ENCODE results near the gene GMDS.

GMDS gene

GRCh38 chr6:1630212-1630770, 615.1 kb downstream of the GMDS start:
- in situ Hi-C loops (cut with MboI; ENCODE audit: low pct_unique_long_range_greater_than_20kb, low sequenced_read_pairs): no loop called here
- DNase-seq: no peak

GRCh38 chr6:1629316-1629715, 616.1 kb downstream of the GMDS start:
- DNase-seq: no peak
- in situ Hi-C loops (cut with MboI; ENCODE audit: low pct_unique_long_range_greater_than_20kb, low sequenced_read_pairs): no loop called here

GRCh38 chr6:1627827-1628560, 617.4 kb downstream of the GMDS start:
- DNase-seq: no peak
- in situ Hi-C loops (cut with MboI; ENCODE audit: low pct_unique_long_range_greater_than_20kb, low sequenced_read_pairs): no loop called here

DNA sequence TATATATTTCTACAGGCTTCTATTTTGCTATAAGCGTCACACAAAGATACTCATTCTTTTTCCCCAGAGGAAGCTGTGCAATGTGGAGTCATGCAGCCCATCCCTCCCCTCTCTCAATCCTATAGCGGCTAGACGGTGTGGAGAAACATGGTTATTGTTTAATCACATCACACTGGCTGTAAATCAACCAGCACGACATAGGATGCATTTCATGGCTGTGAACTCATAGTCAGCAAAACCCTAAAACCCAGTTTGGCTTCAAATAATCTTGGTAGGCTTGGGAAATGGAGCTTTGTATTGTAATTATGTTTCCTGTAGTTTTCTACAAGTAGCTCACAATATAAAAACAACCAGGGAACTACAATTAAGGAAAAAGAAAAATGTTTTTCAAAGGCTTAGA, 618.9 kb downstream of the GMDS start:
- in situ Hi-C loops (cut with MboI; ENCODE audit: low pct_unique_long_range_greater_than_20kb, low sequenced_read_pairs): no loop called here
- no peak for DNase-seq

GRCh38 chr6:1625794-1626435, 619.5 kb downstream of the GMDS start:
- no peak for DNase-seq
- in situ Hi-C loops (cut with MboI; ENCODE audit: low pct_unique_long_range_greater_than_20kb, low sequenced_read_pairs): no loop called here

DNA sequence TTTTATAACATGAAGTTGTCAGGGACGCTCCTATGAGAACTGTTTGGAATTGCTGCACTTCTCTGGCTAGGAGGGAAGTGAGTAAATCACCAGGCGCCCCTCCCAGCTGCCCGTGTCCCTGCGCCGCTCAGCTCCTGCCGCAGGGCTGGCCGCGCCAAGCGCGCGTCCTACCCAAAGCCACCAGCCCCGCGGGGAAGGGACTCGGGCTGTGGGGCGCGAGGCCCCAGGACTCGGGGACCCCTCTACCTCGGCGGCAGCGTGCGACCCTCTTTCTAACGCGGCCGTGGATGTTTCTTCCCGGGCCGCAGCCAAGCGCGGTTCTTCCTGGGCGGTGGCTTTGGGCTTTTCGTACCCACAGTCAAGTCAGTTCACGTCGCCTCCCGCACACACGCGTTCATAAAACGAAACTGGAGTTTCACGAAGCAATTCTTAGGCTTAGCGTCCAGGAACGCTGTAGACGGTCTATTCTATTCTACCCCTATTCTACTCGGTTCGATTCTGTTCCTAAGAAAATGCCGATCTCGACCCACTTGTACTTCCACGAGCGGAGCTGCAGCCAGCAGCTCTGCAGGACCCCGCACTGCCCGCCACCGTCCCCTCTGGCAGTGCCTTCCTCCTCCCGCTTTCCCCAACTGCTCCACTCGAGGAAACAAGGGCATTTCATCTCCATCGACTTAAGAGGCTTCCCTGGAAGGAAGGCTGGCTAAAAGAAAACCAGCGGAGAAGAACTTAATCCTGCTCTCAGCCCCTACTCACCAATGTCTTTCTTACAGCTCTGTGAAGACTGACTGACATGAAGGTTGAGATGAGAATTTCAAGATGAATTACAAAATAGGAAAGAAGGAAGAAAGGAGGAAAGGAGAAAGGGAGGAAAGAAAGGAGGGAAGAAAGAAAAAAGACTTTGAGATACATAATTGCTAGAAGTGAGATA, 620.3 kb downstream of the GMDS start:
- in situ Hi-C loops (cut with MboI; ENCODE audit: low pct_unique_long_range_greater_than_20kb, low sequenced_read_pairs): no loop called here
- no peak for DNase-seq

DNA sequence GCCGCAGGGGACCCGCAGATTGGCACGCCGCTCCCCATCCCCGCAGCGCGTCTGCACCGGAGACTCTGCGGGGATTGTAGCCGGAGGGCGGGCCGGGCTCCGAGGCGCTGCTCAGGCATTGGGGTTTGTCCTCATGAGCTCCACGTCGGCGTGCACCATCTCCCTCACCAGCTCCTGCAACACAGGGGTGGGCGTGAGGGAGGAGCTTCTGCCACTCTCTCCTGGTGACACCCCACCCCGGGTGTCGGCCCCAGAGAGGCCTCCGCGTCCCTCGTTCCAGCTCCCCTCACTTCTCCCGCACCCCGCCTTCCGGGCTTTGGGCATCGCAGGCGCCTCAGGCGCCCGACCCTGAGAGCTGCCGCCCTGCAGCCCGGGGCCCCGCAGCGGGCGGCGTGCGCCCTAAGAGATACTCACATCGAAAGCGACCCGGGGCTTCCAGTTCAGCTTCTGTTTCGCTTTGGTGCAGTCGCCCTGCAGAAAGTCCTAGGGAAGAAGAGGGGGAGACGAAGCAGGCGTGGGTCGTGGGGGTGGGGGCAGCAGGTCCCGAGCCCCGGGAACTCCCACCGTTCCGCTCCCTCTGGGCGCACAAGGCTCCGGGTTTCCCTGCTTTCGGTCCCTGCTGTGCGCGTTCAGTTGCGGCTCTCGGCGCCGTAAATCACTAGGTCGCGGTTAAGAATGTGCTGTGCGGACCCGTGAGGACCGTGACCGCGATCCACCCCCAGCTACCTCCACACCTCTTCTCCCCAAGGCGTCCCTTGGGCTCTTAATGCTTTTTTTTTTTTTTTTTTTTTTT, 621.2 kb downstream of the GMDS start:
- in situ Hi-C loops (cut with MboI; ENCODE audit: low pct_unique_long_range_greater_than_20kb, low sequenced_read_pairs): no loop called here
- no peak for DNase-seq

DNA sequence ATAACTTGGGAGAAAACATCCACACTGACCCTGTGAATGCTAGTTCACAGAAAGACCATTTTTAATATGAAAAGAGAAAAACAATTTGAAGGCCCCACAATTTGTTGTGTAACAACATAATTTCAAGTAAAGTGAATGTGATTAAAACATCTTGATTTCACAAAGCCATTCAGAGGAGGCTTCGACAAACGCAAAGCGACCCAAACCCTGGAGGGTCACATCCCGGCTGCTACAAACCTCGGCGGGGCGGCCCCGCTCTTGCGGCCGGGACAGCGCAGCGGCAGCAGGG, 621.7 kb downstream of the GMDS start:
- DNase-seq: no peak
- in situ Hi-C loops (cut with MboI; ENCODE audit: low pct_unique_long_range_greater_than_20kb, low sequenced_read_pairs): no loop called here

DNA sequence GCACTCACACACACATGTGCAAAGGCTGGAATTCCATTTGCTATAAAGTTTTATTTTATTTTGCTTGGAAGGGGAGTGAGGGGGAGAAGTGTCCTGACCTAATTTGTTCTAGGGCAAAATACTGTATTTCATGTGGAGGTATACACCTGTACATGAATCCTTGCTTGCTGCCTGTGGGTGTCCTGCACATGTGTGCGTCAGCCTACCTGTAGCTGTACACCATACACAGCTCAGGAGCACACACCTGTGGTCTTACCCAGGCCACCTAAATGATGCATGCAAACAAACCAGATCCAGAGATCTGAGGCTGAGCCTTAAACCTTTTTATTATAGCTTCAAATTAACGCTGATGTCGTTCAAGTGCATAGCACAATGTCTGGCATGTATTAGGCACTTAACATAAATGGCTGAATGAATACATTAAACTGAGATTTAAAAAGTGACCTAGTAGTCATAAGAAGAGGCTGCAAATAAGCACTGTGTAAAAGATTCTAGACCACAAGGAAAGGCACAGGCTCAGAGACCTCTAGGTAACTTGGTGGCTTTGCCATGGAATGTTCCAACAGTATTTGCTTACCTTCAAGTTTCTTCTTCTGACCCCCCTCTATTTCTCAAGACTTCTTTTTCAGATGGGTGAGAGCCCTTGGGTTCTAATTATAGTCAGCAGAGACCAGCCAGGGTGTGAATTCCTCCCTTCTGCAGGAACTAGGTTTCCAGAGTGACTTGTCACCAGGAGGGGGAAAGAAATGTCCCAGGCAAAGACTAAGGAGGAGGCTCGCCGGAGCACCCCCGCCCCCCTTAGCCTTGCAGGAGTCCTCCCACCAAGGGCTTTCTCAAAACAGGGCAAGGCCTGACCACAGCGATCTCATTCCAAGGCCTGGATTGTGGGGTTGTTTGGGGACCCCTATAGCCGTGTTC, 622.3 kb downstream of the GMDS start:
- in situ Hi-C loops (cut with MboI; ENCODE audit: low pct_unique_long_range_greater_than_20kb, low sequenced_read_pairs): no loop called here
- no peak for DNase-seq

GRCh38 chr6:1622220-1622850, 623.1 kb downstream of the GMDS start:
- in situ Hi-C loops (cut with MboI; ENCODE audit: low pct_unique_long_range_greater_than_20kb, low sequenced_read_pairs): no loop called here

DNA sequence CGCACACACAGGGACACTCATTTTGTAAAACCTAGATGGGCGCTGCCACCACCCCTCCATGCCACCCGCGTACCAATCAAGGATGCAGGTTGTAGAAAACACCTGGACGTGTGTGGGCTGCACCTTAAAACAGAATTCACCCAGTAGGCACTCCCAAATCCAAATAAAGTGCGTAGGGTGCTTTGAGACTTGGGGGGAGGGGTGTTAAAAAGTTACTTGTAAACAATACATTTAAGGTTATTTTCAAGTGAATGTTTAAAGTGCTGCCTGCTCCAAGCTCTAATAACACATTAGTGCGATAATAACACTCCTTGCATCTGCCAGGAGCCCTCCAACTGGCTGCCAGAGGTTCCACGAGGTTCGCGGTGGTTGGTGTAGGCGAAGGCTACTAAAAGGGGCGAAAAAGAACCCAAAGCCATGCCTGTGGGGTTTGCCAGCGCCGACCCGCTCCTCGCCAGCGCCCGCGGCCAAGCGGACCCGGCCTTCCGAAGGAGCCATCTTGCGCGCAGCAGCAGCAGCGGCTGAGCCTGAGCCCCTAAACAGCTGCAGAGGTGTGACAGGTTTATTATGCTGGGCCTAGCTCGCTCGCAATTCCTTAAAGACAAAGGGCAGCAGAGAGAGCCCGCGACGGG, 624.2 kb downstream of the GMDS start:
- in situ Hi-C loops (cut with MboI; ENCODE audit: low pct_unique_long_range_greater_than_20kb, low sequenced_read_pairs): no loop called here
- no peak for DNase-seq

More at GRCh38 chr6:1622220-1622850, 623.1 kb downstream of the GMDS start:
- DNase-seq: no peak

DNA sequence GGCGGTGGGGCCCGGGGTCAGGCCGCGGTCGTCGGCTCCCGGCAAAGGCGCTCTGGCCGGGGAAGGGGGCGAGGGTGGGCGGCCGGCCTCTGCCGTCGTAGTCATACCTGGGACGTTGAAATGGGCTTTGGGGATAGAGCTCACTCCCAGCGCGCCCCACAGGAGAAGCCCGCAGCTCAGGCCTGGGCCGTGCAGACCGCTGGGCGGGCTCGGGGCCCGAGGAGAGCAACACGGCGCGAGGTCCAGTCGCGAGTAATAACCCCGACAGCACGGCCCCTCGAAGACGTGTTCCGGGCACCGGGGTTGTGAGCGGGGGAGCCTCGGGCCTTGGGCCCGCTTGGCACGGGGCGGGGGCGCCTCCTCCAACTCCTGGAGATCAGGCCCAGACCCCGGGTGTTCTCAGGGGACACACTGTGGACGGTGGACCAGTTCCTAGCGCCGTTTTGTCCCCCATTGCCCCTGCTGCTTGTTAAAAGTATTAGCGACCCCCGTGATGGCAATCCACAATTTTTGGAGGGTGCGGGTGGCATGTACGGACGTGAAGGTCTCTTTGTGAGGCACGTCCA, 624.8 kb downstream of the GMDS start:
- in situ Hi-C loops (cut with MboI; ENCODE audit: low pct_unique_long_range_greater_than_20kb, low sequenced_read_pairs): no loop called here
- DNase-seq: no peak

- DNase-seq: no peak
- in situ Hi-C loops (cut with MboI; ENCODE audit: low pct_unique_long_range_greater_than_20kb, low sequenced_read_pairs): no loop called here
Measured at GRCh38 chr6:1619673-1620503, 625.5 kb downstream of the GMDS start.

DNA sequence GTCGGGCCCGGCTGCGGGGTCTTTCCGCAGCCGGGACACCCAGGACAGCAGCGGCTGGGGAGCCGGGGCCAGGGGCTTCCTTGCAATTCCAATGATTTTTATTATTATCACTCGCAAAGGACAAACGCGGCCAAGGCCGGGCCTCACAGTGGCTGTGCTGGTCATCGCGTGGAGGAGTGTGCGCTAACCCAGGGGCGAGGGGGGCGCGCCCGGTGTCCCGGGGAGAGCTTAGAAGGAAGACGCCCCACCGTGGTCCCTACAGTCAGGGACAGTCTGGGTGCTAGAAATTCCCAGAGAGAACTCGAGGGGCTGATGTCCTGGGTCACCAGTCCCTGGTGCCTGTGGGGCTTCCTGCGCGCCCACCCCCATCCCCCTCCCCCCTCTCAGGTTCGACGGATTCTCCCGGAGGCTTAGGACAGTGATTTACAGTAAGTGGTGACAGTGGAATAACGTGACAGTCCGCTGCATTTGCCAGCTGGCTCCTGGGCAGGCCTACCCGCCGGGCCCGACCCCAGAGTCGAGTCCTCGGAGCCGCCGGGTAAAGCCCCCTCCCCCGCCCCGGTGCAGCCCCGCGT, 626.2 kb downstream of the GMDS start:
- in situ Hi-C loops (cut with MboI; ENCODE audit: low pct_unique_long_range_greater_than_20kb, low sequenced_read_pairs): no loop called here
- DNase-seq: no peak

DNA sequence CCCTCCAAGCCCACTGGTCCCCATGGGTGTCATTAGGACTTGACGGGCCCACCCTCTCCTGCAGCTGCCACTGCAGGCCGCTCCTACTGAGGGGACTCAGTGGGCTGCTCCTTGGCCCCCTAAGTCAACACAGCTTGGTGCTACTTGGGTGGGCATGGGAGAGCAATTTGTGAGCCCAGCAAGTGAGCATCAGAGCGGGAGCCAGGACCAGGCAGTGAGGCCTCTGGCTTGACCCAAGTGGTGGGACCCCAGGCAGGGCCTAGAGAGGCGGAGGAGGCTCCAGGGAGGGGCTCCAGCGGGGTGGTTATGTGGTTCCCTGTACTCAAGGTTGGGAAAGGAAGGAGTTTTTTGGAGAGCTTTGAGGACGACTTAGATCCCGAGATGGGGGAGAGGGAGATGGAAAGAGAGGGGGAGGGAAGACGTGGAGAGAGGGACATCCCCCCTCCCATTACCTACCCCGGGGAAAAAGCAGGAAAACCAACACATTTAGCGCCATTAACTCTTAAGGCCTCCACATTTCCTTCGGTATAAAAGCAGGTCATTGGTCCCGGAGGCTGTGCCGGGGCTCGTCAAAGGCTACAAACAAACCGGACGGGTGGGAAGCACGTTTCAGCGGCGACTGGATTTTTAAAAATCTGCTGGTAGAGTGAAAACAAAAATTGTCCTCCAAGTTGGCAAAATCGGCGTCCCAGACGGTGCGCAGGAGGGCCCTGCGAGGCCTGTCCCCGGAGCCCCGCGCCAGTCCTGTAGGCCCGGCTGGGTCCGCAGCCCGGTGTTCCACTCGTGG, 626.9 kb downstream of the GMDS start:
- no peak for DNase-seq
- in situ Hi-C loops (cut with MboI; ENCODE audit: low pct_unique_long_range_greater_than_20kb, low sequenced_read_pairs): no loop called here
